Lower leg skin (tissue), 3 donors: Measurements from ENCODE around the gene NDUFA7.

Experiments used
- POLR2A ChIP-seq, 2 donors: fragments of 450-650 bp; IDR thresholded peaks; one replicate each; pipeline ENCODE4 v1.6.1; 2016 to 2017; ENCODE audit warnings: antibody characterized with exemption in 2 of 2, mild to moderate bottlenecking in 1 of 2, moderate library complexity in 1 of 2
- TF ChIP-seq, protein P1 (sequence below), 3 donors: fragments of 450-650 bp; IDR thresholded peaks; one replicate each; pipeline ENCODE4 v1.5.1; 2016; ENCODE audit warnings: antibody characterized with exemption in 3 of 3, mild to moderate bottlenecking in 3 of 3, moderate library complexity in 2 of 3

DNA sequence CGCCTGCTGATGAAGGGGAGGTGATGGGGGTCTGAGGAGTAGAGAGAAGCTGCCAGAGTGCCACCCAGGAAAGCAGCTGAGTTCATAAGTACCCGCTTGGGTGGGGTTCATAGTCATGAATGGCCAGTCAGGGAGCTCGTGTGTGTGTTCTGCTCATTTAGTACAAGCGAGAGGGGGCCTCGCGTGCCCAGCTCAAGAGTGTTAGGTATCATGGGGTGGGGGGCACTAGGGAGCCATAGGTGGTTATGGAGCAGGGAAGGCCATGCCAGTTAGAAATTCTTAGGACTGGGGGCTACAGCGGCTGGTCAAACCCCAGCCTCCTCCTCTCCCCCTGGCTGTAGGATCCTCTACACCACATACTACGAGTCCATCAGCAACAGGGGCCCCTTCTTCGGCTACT is 59.8 kb downstream of the NDUFA7 start:
- TF ChIP-seq, protein P1, sequence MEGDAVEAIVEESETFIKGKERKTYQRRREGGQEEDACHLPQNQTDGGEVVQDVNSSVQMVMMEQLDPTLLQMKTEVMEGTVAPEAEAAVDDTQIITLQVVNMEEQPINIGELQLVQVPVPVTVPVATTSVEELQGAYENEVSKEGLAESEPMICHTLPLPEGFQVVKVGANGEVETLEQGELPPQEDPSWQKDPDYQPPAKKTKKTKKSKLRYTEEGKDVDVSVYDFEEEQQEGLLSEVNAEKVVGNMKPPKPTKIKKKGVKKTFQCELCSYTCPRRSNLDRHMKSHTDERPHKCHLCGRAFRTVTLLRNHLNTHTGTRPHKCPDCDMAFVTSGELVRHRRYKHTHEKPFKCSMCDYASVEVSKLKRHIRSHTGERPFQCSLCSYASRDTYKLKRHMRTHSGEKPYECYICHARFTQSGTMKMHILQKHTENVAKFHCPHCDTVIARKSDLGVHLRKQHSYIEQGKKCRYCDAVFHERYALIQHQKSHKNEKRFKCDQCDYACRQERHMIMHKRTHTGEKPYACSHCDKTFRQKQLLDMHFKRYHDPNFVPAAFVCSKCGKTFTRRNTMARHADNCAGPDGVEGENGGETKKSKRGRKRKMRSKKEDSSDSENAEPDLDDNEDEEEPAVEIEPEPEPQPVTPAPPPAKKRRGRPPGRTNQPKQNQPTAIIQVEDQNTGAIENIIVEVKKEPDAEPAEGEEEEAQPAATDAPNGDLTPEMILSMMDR (IDR thresholded peaks at IDR 0.05) = no peak
- no peak for TF ChIP-seq POLR2A (IDR thresholded peaks at IDR 0.05)
